ENCODE measurements around the gene ARF3. TPM values are rescaled to one million over a fixed set of nuclear protein-coding genes. Genes with fewer than 3 reads are reported as not detected.

ARF3 gene
- total and polyA plus RNA-seq, 2 of the 13 experiments (the other 11 are each of a cell fraction or from before 2014, with no cell fraction given) = 53.8 to 57.9 TPM

DNA sequence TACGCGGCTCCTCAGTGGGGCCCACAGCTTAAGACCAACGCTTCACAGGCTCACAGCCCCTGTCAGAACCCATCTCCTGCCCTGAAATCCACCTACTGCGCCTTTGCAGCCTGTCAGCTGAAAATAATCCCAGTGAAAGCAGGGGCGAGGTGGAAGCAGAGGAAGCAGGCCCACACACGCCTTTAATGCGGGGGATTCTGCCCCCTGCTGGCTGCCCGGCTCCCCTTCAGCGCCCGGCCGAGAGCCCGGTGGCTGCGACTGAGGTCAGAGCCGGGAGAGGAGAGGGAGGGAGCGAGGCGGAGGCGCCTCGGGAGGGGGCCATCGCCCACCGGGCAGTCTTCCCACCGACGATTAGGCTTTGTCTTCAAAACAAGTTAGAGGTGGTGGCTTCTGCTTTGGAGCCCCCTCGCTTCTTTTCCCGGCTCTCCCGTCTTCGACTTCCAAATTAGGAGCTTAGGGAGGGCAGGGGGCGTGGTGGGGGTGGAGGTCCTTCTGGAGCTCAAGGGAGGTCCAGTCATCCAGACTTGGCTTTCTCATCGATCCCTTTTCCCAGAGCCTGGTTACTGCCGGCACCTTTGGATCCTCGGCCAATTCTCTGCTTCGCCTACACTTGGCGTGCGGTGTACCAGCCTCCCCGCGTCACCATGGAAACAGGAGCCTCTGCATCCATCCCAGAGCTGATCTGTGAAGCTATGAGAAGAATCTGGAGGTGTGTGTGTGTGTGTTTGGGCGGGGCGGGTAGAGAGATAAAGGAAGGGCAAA lies 66.4 kb downstream of the ARF3 start (continued):
- TF ChIP-seq ZNF614 (CRISPR knock-in tag; IDR thresholded peaks at IDR 0.05; ENCODE audit: borderline replicate concordance) (0 out of 2 replicates have a peak, but pooled peaks have one; percentile 65), MAZ (IDR thresholded peaks at IDR 0.05; ENCODE audit: borderline replicate concordance, low read depth, low read length) (no peak), MAZ (CRISPR knock-in tag; IDR thresholded peaks at IDR 0.05; ENCODE audit: low read depth) (peak; percentile 62; the same call in 1 of the 2 replicates), PHF5A (CRISPR knock-in tag; IDR thresholded peaks at IDR 0.05; ENCODE audit: low read depth, unreplicated experiment) (no peak), MED1 (CRISPR knock-in tag; IDR thresholded peaks at IDR 0.05) (0 out of 2 replicates have a peak, but pooled peaks have one; percentile 22), ZNF550 (CRISPR knock-in tag; IDR thresholded peaks at IDR 0.05; ENCODE audit: borderline replicate concordance) (no peak), REXO4 (CRISPR knock-in tag; IDR thresholded peaks at IDR 0.05; ENCODE audit: borderline replicate concordance) (no peak), ESRRA (CRISPR knock-in tag; IDR thresholded peaks at IDR 0.05; ENCODE audit: low read depth) (0 out of 2 replicates have a peak, but pooled peaks have one; percentile 27), TSC22D2 (CRISPR knock-in tag; IDR thresholded peaks at IDR 0.05; ENCODE audit: borderline replicate concordance) (no peak), ZNF841 (CRISPR knock-in tag; IDR thresholded peaks at IDR 0.05; ENCODE audit: borderline replicate concordance) (no peak), POLR2AphosphoS2 (IDR thresholded peaks at IDR 0.05; ENCODE audit: low read depth, low read length) (no peak), MAFG (CRISPR knock-in tag; IDR thresholded peaks at IDR 0.05) (no peak), TAF1 (CRISPR knock-in tag; IDR thresholded peaks at IDR 0.05) (no peak), ZSCAN21 (CRISPR knock-in tag; IDR thresholded peaks at IDR 0.05; ENCODE audit: borderline replicate concordance) (peak; percentile 40; the same call in 1 of the 2 replicates), MYC (CRISPR knock-in tag; IDR thresholded peaks at IDR 0.05; ENCODE audit: borderline replicate concordance) (peak; percentile 53; the same call in 1 of the 2 replicates), CBX1 (IDR thresholded peaks at IDR 0.05; ENCODE audit: low read depth) (no peak), ZNF124 (CRISPR knock-in tag; IDR thresholded peaks at IDR 0.05) (no peak), MEIS1 (CRISPR knock-in tag; IDR thresholded peaks at IDR 0.05; ENCODE audit: borderline replicate concordance) (no peak), SP4 (CRISPR knock-in tag; IDR thresholded peaks at IDR 0.05) (peak; percentile 35; the same call in 1 of the 2 replicates), SAP130 (CRISPR knock-in tag; IDR thresholded peaks at IDR 0.05; ENCODE audit: low read depth) (peak; percentile 47; the same call in 1 of the 2 replicates), MAF1 (CRISPR knock-in tag; IDR thresholded peaks at IDR 0.05; ENCODE audit: borderline replicate concordance) (no peak), SIX1 (CRISPR knock-in tag; IDR thresholded peaks at IDR 0.05; ENCODE audit: borderline replicate concordance) (0 out of 2 replicates have a peak, but pooled peaks have one; percentile 29)
- TF ChIP-seq, protein P1, sequence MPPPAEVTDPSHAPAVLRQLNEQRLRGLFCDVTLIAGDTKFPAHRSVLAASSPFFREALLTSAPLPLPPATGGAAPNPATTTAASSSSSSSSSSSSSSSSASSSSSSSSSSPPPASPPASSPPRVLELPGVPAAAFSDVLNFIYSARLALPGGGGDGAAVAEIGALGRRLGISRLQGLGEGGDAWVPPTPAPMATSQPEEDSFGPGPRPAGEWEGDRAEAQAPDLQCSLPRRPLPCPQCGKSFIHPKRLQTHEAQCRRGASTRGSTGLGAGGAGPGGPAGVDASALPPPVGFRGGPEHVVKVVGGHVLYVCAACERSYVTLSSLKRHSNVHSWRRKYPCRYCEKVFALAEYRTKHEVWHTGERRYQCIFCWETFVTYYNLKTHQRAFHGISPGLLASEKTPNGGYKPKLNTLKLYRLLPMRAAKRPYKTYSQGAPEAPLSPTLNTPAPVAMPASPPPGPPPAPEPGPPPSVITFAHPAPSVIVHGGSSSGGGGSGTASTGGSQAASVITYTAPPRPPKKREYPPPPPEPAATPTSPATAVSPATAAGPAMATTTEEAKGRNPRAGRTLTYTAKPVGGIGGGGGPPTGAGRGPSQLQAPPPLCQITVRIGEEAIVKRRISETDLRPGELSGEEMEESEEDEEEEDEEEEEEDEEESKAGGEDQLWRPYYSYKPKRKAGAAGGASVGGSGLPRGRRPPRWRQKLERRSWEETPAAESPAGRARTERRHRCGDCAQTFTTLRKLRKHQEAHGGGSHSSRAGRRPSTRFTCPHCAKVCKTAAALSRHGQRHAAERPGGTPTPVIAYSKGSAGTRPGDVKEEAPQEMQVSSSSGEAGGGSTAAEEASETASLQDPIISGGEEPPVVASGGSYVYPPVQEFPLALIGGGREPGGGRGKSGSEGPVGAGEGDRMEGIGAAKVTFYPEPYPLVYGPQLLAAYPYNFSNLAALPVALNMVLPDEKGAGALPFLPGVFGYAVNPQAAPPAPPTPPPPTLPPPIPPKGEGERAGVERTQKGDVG (CRISPR knock-in tag; IDR thresholded peaks at IDR 0.05; ENCODE audit: borderline replicate concordance) = no peak
- TF ChIP-seq, protein P2, sequence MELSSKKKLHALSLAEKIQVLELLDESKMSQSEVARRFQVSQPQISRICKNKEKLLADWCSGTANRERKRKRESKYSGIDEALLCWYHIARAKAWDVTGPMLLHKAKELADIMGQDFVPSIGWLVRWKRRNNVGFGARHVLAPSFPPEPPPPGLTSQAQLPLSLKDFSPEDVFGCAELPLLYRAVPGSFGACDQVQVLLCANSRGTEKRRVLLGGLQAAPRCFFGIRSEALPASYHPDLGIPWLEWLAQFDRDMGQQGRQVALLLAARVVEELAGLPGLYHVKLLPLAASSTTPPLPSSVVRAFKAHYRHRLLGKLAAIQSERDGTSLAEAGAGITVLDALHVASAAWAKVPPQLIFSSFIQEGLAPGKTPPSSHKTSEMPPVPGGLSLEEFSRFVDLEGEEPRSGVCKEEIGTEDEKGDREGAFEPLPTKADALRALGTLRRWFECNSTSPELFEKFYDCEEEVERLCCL (CRISPR knock-in tag; IDR thresholded peaks at IDR 0.05; ENCODE audit: borderline replicate concordance) = no peak
- TF ChIP-seq, protein P3, sequence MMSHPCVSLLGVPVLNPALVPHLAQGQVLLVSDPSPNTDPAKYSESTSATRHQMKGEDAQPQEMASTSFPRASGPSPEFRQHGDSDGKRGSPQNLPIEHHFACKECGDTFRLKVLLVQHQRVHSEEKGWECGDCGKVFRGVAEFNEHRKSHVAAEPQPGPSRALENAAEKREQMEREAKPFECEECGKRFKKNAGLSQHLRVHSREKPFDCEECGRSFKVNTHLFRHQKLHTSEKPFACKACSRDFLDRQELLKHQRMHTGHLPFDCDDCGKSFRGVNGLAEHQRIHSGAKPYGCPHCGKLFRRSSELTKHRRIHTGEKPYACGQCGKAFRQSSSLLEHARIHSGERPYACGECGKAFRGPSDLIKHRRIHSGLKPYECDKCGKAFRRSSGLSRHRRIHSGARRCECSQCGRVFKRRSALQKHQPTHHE (CRISPR knock-in tag; IDR thresholded peaks at IDR 0.05; ENCODE audit: borderline replicate concordance) = no peak

Data from HepG2 (cell line).